ENCODE data around the gene RALGPS2.

Gene RALGPS2

GRCh38 chr1:178869119-178869697 lies 144.2 kb downstream of the RALGPS2 start:
- no peak for DNase-seq

- DNase-seq = no peak
These were observed 145.2 kb downstream of the RALGPS2 start for GRCh38 chr1:178870221-178870620.

GRCh38 chr1:178870944-178871343 lies 145.9 kb downstream of the RALGPS2 start, which contains the start of gene ANGPTL1:
ANGPTL1 (minus strand) TSS chr1:178871077; CDS start chr1:178865776, 5,301 bp downstream.
- DNase-seq = no peak

GRCh38 chr1:178871551-178872320 lies 146.7 kb downstream of the RALGPS2 start:
- no peak for DNase-seq

- no peak for DNase-seq
These were observed 149.9 kb downstream of the RALGPS2 start for GRCh38 chr1:178874966-178875365.

- DNase-seq = no peak
These were observed 150.9 kb downstream of the RALGPS2 start for GRCh38 chr1:178875936-178876335.

GRCh38 chr1:178877896-178878295 lies 152.9 kb downstream of the RALGPS2 start:
- peak; percentile 19 for DNase-seq

GRCh38 chr1:178881950-178882349 lies 156.9 kb downstream of the RALGPS2 start:
- DNase-seq = no peak

GRCh38 chr1:178885869-178886268 lies 160.8 kb downstream of the RALGPS2 start:
- DNase-seq = no peak

- DNase-seq = no peak
These were observed 161.5 kb downstream of the RALGPS2 start for GRCh38 chr1:178886551-178886950.

GRCh38 chr1:178895928-178896327 lies 170.9 kb downstream of the RALGPS2 start:
- no peak for DNase-seq

- no peak for DNase-seq
These were observed 173.4 kb downstream of the RALGPS2 start for GRCh38 chr1:178898401-178898800.

GRCh38 chr1:178899402-178899801 lies 174.4 kb downstream of the RALGPS2 start:
- DNase-seq = no peak

- DNase-seq = no peak
These were observed 176.6 kb downstream of the RALGPS2 start for GRCh38 chr1:178901482-178902125.

- DNase-seq = no peak
These were observed 183.3 kb downstream of the RALGPS2 start for GRCh38 chr1:178908358-178908757.

GRCh38 chr1:178910023-178910422 lies 185.0 kb downstream of the RALGPS2 start:
- no peak for DNase-seq

GRCh38 chr1:178912597-178912996 lies 187.6 kb downstream of the RALGPS2 start:
- DNase-seq = no peak

- DNase-seq = no peak
These were observed 191.6 kb downstream of the RALGPS2 start for GRCh38 chr1:178916448-178917174.

- no peak for DNase-seq
These were observed 193.3 kb downstream of the RALGPS2 start for GRCh38 chr1:178918308-178918707.

GRCh38 chr1:178918955-178919354 lies 193.9 kb downstream of the RALGPS2 start:
- no peak for DNase-seq

GRCh38 chr1:178919581-178919980 lies 194.5 kb downstream of the RALGPS2 start:
- no peak for DNase-seq

GRCh38 chr1:178921499-178921898 lies 196.5 kb downstream of the RALGPS2 start:
- no peak for DNase-seq

GRCh38 chr1:178923512-178923911 lies 198.5 kb downstream of the RALGPS2 start:
- DNase-seq = no peak

Data from SIG-M5 (cell line).